PFSK-1 (cell line): ENCODE results near the gene LRMDA.

Source experiments
- FOXP2 ChIP-seq: optimal IDR thresholded peaks from 2 replicates; pipeline ENCODE3; 2011; ENCODE audit warnings: borderline replicate concordance, control low read depth, inconsistent platforms; ENCODE audit not compliant: insufficient read depth; ENCODE audit errors: extremely low read length, extremely low read depth
- POLR2AphosphoS5 ChIP-seq: IDR thresholded peaks from 2 replicates; pipeline ENCODE4 v1.6.1; 2012; ENCODE audit warnings: low read depth, mild to moderate bottlenecking, control low read depth, low read length, moderate library complexity
- REST ChIP-seq, 2 experiments: IDR thresholded peaks; 2 replicates each; pipeline versions ENCODE4 v1.6.1 to v1.8.0; 2011 to 2012; ENCODE audit warnings: low read depth in 2 of 2, low read length in 2 of 2, control low read depth in 1 of 2, inconsistent platforms in 1 of 2, mild to moderate bottlenecking in 1 of 2, moderate library complexity in 1 of 2; ENCODE audit not compliant: insufficient read depth in 1 of 2
- SIN3A ChIP-seq: IDR thresholded peaks from 2 replicates; pipeline ENCODE4 v1.6.1; 2012; ENCODE audit warnings: mild to moderate bottlenecking, low read length, moderate library complexity, borderline replicate concordance; ENCODE audit not compliant: insufficient read depth
- TAF1 ChIP-seq: IDR thresholded peaks from 2 replicates; pipeline ENCODE4 v1.6.1; 2012; ENCODE audit warnings: low read length, control low read depth, borderline replicate concordance; ENCODE audit not compliant: insufficient read depth

LRMDA gene

GRCh38 chr10:75436896-75437295 is 5.5 kb downstream of the LRMDA start:
- TF ChIP-seq TAF1, result no peak

GRCh38 chr10:75437693-75438092 is 6.3 kb downstream of the LRMDA start:
- TF ChIP-seq FOXP2 (no peak), SIN3A (no peak), POLR2AphosphoS5 (no peak), TAF1 (no peak), REST (IDR thresholded peaks at IDR 0.05; ENCODE audit: insufficient read depth in 1 of 2, low read depth in 2 of 2, low read length in 2 of 2) (no peak)

- TF ChIP-seq FOXP2 (no peak), POLR2AphosphoS5 (no peak), SIN3A (no peak), TAF1 (no peak), REST (IDR thresholded peaks at IDR 0.05; ENCODE audit: insufficient read depth in 1 of 2, low read depth in 2 of 2, low read length in 2 of 2) (no peak)
These were observed 6.9 kb downstream of the LRMDA start for GRCh38 chr10:75438275-75438674.

GRCh38 chr10:75439811-75440210 is 8.4 kb downstream of the LRMDA start:
- TF ChIP-seq POLR2AphosphoS5, result no peak
- no peak for TF ChIP-seq REST (IDR thresholded peaks at IDR 0.05; ENCODE audit: insufficient read depth in 1 of 2, low read depth in 2 of 2, low read length in 2 of 2)
- no peak for TF ChIP-seq TAF1
- no peak for TF ChIP-seq SIN3A
- no peak for TF ChIP-seq FOXP2

- TF ChIP-seq REST (IDR thresholded peaks at IDR 0.05; ENCODE audit: insufficient read depth in 1 of 2, low read depth in 2 of 2, low read length in 2 of 2), result no peak
- no peak for TF ChIP-seq TAF1
- no peak for TF ChIP-seq FOXP2
- no peak for TF ChIP-seq POLR2AphosphoS5
- TF ChIP-seq SIN3A, result no peak
These were observed 8.9 kb downstream of the LRMDA start for GRCh38 chr10:75440271-75440793.
